Medulla oblongata (tissue), 1 donor: ENCODE results near the gene ADAMTS15.
A peak's percentile ranks its signal among the peaks of the same experiment; 100 is the strongest.

Experiments
- DNase-seq: peaks from one replicate; pipeline ENCODE4 v3.0.0-alpha.2; 2015; ENCODE audit errors: extremely low spot score

ADAMTS15 gene

GRCh38 chr11:130448416-130449309, at the start of gene ADAMTS15:
TSS of gene ADAMTS15 (plus strand) at chr11:130448645. CDS start at chr11:130448974, 329 bp downstream.
- no peak for DNase-seq

- no peak for DNase-seq
Observed at GRCh38 chr11:130399196-130399595, 49.2 kb upstream of the ADAMTS15 start.

GRCh38 chr11:130400781-130401483, 47.5 kb upstream of the ADAMTS15 start:
- DNase-seq: no peak

GRCh38 chr11:130402570-130402969, 45.9 kb upstream of the ADAMTS15 start:
- no peak for DNase-seq

GRCh38 chr11:130403271-130403804, 45.1 kb upstream of the ADAMTS15 start:
- peak; percentile 51 for DNase-seq

- DNase-seq: no peak
Observed at GRCh38 chr11:130403967-130404366, 44.5 kb upstream of the ADAMTS15 start.

- no peak for DNase-seq
Observed at GRCh38 chr11:130404727-130405126, 43.7 kb upstream of the ADAMTS15 start.

GRCh38 chr11:130405428-130405827, 43.0 kb upstream of the ADAMTS15 start:
- no peak for DNase-seq

- no peak for DNase-seq
Observed at GRCh38 chr11:130407978-130408377, 40.5 kb upstream of the ADAMTS15 start.

- no peak for DNase-seq
Observed at GRCh38 chr11:130408401-130408890, 40.0 kb upstream of the ADAMTS15 start.

- DNase-seq: no peak
Observed at GRCh38 chr11:130408901-130409300, 39.5 kb upstream of the ADAMTS15 start.

- no peak for DNase-seq
Observed at GRCh38 chr11:130409594-130410388, 38.7 kb upstream of the ADAMTS15 start.

- DNase-seq: no peak
Observed at GRCh38 chr11:130411223-130411622, 37.2 kb upstream of the ADAMTS15 start.

- no peak for DNase-seq
Observed at GRCh38 chr11:130413405-130414106, 34.9 kb upstream of the ADAMTS15 start.

GRCh38 chr11:130414107-130415080, 34.1 kb upstream of the ADAMTS15 start:
- DNase-seq: no peak

- no peak for DNase-seq
Observed at GRCh38 chr11:130415731-130416529, 32.5 kb upstream of the ADAMTS15 start.

GRCh38 chr11:130416530-130416882, 31.9 kb upstream of the ADAMTS15 start:
- no peak for DNase-seq

GRCh38 chr11:130416906-130417305, 31.5 kb upstream of the ADAMTS15 start:
- DNase-seq: no peak

- DNase-seq: peak; percentile 74
Observed at GRCh38 chr11:130418210-130418609, 30.2 kb upstream of the ADAMTS15 start.
